Kidney tubule cell (primary cell): ENCODE results near the gene PFKP.
"Not testable (repeated sequence)": the region's sequence is repeated elsewhere in the genome, so short reads cannot be mapped to it uniquely, and the experiment has no call there.

Experiments
- DNase-seq: peaks from one replicate; pipeline ENCODE4 v3.0.0-alpha.2; 2018; ENCODE audit warnings: low spot score

Gene PFKP

GRCh38 chr10:3046981-3047547 lies 20.3 kb upstream of the PFKP start:
- DNase-seq: peak; percentile 91

GRCh38 chr10:3047596-3047995 lies 19.8 kb upstream of the PFKP start:
- DNase-seq: no peak

DNA sequence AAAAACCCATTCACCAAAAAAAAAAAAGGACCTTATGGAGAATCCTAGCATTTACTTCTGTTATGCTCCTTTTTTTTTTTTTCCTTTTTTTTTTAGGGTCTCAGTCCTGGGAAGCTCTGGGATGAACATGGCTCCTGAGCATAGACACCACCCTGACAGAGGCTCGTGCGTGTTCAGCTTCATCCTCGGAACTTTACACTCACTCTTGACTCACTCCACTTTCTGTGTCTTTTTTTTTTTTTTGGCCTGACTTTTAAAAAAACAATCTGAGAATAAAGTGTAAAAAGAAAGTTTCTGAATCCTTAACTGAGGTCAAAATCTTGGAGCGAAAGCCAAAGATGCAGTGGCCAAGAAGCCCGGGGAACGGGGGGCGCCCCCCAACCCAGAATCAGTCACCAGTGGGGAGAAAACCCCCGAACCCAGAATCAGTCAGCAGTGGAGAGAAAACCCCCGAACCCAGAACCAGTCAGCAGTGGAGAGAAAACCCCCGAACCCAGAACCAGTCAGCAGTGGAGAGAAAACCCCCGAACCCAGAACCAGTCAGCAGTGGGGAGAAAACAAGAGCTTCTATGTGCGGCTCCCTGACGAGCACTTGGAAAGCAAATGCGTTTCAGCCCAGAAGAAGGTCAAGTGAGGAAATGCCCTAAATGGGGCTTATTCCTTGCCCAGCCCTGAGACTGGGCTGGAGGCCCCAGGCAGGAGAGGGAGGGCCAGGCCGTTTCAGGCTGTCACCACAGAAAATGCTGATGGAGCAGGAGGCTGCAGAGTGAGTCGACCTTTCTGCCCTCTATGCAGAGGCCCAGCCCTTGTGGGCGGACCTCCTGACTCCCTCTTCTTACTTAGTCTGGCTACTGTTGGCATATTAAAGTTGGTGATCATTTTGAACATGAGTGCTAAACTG lies 19.0 kb upstream of the PFKP start:
- DNase-seq: peak; percentile 78

- no peak for DNase-seq
Measured at GRCh38 chr10:3051692-3052091, 15.7 kb upstream of the PFKP start.

DNA sequence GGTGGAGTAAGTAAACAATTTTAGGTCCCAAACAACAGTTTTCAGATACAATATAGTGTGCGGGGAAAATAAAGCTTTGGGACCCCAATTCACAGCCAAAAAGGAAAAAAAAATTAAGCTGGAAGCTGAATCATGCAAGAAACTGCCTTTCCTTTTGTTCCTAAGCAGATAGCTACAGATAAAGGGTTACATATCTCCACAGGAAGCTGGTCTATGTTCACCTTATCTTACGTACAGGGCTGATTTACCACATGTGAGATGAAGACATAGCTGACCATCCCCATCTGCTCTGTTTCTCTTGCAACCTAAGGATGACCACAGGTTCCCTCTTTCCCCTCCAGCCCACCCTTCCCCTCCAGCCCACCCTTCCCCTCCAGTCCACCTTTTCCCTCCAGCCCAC lies 14.2 kb upstream of the PFKP start:
- no peak for DNase-seq

- peak; percentile 20 for DNase-seq
Measured at GRCh38 chr10:3054183-3054850, 13.0 kb upstream of the PFKP start.

DNA sequence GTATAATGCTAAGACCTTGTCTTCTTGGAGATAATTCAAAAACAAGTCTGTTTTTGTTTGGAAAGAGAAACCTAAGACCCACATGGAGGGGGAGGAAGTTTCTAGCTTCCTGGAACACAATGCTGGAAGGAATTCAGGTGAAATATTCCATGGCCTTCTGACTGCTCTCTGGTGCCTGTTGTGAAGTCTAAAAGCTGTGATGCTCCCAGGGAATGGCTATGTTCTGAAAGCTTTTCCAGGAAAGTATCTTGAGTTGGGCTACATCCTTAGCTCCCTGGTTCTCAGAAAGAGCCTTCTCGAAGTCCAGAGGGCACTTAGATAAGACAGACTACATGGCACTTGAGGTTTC lies 12.5 kb upstream of the PFKP start:
- DNase-seq: peak; percentile 15

GRCh38 chr10:3056280-3057037 lies 10.9 kb upstream of the PFKP start:
- DNase-seq: peak; percentile 90

DNA sequence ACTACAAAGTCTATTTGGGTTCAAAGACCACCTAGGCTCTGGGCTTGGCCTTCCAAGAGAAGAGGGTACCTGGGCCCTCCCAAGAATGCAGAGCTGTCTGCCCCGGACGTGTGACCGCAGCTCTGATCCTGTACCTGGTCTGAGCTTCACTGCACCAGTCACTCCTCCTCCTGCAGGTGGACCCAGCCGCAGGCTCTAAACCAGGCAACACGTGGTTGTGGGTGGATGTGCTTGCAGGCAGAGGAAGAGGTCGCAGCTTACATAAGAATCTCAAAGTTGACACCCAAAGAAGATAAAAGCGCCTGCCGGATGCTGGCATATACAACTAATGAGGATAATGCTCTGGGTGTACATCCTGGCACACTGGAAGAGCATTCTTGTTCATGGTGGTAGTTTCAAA lies 9.4 kb upstream of the PFKP start:
- DNase-seq: no peak

DNA sequence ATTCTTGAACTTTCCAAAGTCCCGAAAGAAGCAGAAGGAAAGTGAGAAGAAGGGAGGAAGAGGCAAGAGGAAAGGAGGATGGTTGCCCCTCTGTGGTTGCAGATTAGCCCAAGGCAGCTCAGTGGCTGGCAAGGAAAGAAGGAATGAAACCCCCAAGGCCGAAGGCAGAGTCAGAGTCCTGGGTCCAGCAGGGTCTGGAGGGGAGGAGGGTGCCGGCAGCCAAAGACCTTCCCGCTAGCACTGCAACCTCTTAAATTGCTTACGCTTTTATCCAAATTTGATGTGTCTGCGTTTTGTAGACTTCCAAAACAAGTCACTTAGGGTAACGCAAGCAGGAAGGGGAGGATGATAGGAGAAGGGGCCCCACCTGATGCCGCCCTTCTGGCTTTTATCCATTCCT lies 7.4 kb upstream of the PFKP start:
- DNase-seq: no peak

GRCh38 chr10:3060481-3060889 lies 6.9 kb upstream of the PFKP start:
- DNase-seq: no peak

- DNase-seq: not testable (repeated sequence)
Measured at GRCh38 chr10:3061323-3061898, 5.9 kb upstream of the PFKP start.

- no peak for DNase-seq
Measured at GRCh38 chr10:3062502-3063186, 4.7 kb upstream of the PFKP start.

DNA sequence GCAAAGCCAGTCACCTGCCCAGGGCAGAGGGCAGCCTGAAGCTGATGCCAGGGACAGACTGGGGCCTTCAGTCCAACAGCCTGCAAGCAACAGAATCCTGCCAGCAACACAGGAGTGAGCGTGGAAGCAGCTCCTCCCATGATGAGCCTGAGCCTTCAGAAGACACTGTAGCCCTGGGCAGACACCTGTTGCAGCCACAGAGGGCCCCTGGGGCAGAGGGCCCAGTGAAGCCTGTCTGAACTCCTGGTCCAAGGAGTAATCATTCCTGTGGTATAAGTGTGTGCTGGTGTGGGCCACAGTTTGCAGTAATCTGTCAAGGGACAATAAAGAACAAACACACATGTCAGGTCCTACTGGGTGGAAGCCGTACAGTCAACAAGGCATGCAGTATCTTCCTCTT lies 2.9 kb upstream of the PFKP start:
- DNase-seq: peak; percentile 32

GRCh38 chr10:3065622-3066021 lies 1.7 kb upstream of the PFKP start:
- no peak for DNase-seq

DNA sequence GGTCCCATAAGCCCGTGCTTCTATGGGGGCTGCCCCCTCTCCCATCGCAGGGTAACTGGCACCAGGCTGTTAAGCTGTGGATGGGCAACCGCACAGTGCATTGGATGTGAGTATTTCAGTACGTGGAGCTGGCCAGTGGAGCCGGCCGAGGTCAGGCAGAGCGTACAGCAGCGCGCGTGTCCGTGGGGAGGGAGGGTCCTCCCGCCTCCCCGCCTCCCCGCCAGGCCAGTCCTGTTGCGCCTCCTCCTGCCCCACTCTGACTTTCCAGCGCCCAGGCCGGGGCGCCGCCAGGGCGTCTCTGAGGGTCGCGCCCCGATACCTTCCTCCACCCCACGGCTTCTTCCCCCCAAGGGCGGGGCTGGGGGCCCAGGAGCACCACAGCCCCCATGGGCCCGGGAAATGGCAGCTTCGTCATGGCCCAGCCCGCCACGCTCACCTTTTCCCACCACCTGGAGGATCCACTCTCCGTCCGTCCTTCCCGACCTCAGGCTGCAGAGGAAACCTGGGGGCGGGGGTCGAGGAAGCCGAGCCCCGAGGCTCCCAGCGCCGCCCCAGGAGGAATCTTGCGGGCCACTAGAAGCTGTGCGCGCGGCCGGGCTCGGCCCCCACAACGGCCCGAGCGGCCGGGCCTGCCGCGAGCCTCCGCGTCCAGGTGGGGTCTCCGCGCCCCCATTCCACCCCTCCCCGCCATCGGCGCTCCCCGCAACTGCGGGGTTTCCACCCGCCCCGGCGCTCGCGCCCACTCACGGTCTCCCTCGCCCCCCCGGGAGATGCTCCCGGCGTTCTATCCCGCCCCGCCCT lies 831 bp upstream of the PFKP start:
- DNase-seq: no peak

DNA sequence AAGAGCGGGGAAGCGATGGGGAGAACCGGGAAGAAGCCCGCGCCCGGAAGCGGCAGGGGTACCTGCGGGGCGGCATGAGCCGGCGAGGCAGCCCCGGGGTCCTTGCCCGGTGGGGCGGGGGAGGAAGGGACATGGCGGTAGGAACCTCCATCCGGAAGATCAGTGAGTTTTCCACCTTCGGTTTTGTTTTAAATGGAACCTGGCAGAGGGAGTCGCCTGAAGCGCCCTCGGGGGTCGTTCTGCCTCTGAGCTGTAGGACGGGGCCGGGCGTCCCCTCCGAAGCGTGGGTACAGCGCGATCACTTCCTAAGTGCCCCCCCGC lies 471 bp downstream of the PFKP start:
- DNase-seq: peak; percentile 23

DNA sequence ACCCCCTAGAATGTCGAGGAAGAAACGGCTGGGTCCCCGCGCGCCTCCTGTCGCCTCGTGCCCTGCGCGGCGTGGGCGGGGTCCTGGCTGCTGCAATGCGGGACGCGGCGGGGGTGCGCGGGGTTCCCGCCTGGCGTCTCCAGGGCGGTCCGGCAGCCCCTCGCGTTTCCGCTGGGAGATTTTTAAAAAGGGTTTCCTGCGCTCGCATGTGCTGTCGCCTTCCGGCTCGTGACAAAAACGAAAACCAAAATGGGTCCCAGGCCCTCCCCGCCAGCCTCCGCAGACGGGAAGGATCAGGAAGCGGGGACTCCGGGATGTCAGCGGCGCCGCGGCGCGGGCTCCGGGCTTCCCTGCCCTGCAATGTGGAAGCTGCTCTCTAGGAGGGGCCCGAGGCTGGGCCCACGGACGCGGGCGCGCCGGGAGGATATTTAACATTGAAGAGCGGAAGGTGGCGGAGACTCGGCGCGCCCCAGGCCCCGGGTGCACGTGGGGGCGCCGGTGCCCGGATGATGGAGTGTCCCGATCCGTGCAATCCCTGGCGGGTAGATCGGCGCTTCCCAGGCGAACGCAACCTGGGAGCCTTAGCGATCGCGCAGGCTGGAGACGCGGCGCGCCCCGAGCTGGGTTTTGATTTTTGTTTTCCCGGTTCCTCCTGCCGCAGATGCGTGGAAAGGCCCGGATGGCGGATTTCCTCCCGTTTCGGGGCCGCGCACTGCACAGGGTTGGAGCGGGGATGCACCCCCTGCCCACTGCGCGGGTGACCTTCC lies 1.0 kb downstream of the PFKP start:
- peak; percentile 63 for DNase-seq

GRCh38 chr10:3068968-3069737 lies 1.8 kb downstream of the PFKP start:
- DNase-seq: peak; percentile 36
